Endodermal cell (in vitro differentiated cells): ENCODE results near the gene TPST1. TPM values are rescaled to one million over a fixed set of nuclear protein-coding genes. Genes with fewer than 3 reads are reported as not detected.

Experiments used
- DNase-seq: peaks from one replicate; pipeline ENCODE4 v3.0.0-alpha.2; 2017
- H3K27ac ChIP-seq: 2 replicates; pipeline ENCODE4 v1.5.1; 2013; ENCODE audit warnings: mild to moderate bottlenecking, low read depth, low read length, moderate library complexity
- H3K27me3 ChIP-seq: 2 replicates; pipeline ENCODE4 v1.6.1; 2013; ENCODE audit warnings: mild to moderate bottlenecking, low read length, moderate library complexity; ENCODE audit not compliant: insufficient read depth, control insufficient read depth, poor library complexity, severe bottlenecking
- H3K36me3 ChIP-seq: 2 replicates; pipeline ENCODE4 v1.7.0; 2013; ENCODE audit warnings: mild to moderate bottlenecking, low read length, moderate library complexity; ENCODE audit not compliant: control insufficient read depth, insufficient read depth
- H3K4me1 ChIP-seq: one replicate; pipeline ENCODE4 v1.7.0; 2013; ENCODE audit warnings: low read length; ENCODE audit not compliant: control insufficient read depth, insufficient read depth
- H3K4me3 ChIP-seq: 2 replicates; pipeline ENCODE4 v1.5.1; 2013; ENCODE audit warnings: mild to moderate bottlenecking, low read length, moderate library complexity
- H3K9ac ChIP-seq: 2 replicates; pipeline ENCODE4 v1.6.1; 2013; ENCODE audit warnings: mild to moderate bottlenecking, low read length, moderate library complexity; ENCODE audit not compliant: poor library complexity, severe bottlenecking; ENCODE audit errors: extremely low read depth
- H3K9me3 ChIP-seq: 2 replicates; pipeline ENCODE4 v1.6.1; 2013; ENCODE audit warnings: mild to moderate bottlenecking, low read length, moderate library complexity; ENCODE audit not compliant: control insufficient read depth
- H3K27ac Mint-ChIP-seq: 2 replicates; pipeline ENCODE4 v1.8.0; 2020; ENCODE audit warnings: mixed read lengths
- H3K27me3 Mint-ChIP-seq: 2 replicates; pipeline ENCODE4 v1.8.0; 2021; ENCODE audit warnings: mild to moderate bottlenecking, mixed read lengths; ENCODE audit not compliant: insufficient read depth
- H3K36me3 Mint-ChIP-seq: 2 replicates; pipeline ENCODE4 v1.8.0; 2020; ENCODE audit warnings: low read depth, mixed read lengths
- H3K4me1 Mint-ChIP-seq: 2 replicates; pipeline ENCODE4 v1.8.0; 2020; ENCODE audit warnings: mixed read lengths
- H3K4me3 Mint-ChIP-seq: 2 replicates; pipeline ENCODE4 v1.8.0; 2020; ENCODE audit warnings: mild to moderate bottlenecking, moderate library complexity, mixed read lengths
- H3K9me3 Mint-ChIP-seq: 2 replicates; pipeline ENCODE4 v1.8.0; 2020; ENCODE audit warnings: mild to moderate bottlenecking, mixed read lengths
- WGBS, 2 experiments: methylation state at CpG; one replicate each; pipeline versions ENCODE4 v1.1.5 to v1.1.7; 2013; ENCODE audit warnings: missing lambda C conversion rate in 2 of 2, mixed read lengths in 1 of 2; ENCODE audit not compliant: insufficient coverage in 1 of 2, insufficient read length in 1 of 2; 5-methylcytosine and 5-hydroxymethylcytosine counted together
- total RNA-seq, 2 donors: library from RNA; stranded (reverse); fragmentation: NEBNext Ultra II Directional in 1 of 2; extraction: Animal tissue kit (Norgen Biotek cat#: 25700) in 1 of 2; gene quantifications; 2 replicates in 1 of 2; 3 replicates in 1 of 2; pipeline ENCODE4 v1.2.1, GENCODE V29; 2021
- TF ChIP-seq, protein P1 (sequence below): fragments of 200-600 bp; sonication (generic); conservative IDR thresholded peaks from 2 replicates; pipeline ENCODE4 v1.5.0; 2021; ENCODE audit warnings: antibody characterized with exemption, mild to moderate bottlenecking

The TPST1 gene
- total RNA-seq, 2 donors from 2014 or later = 38.3 to 43.8 TPM

DNA sequence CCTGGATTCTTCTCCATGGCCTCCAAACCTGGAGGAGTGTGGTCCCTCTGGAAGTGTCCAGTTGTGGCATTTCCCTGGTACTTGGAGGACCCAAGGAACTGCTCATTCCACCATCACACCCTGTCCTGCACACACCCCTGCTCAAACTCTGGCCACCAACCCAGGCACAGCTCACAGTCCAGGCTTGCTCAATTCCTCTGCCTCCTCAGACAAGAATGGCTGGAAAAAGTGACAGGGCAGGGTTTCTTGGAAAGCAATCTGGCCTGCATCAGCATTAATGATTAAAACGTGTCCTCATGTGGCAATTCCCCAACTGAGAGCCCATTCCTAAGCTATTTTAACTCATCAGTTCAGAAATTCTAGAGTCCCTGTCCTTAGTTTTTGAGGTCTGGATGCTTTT, 17.2 kb upstream of the TPST1 start:
- WGBS, 2 experiments = 76 to 85% methylated on average over 1 of the region's 1 CpG
- Mint-ChIP-seq H3K36me3 (peaks cover 3% of the 10 kb centered on the region), H3K4me1 (peaks cover 5% of the 10 kb centered on the region), H3K27ac (no peak overlapping the region), H3K27me3 (peaks cover 4% of the 10 kb centered on the region), H3K9me3 (peaks cover 26% of the 10 kb centered on the region), H3K4me3 (no peak overlapping the region)
- no peak overlapping the region for H3K4me3 ChIP-seq
- TF ChIP-seq, protein P1, sequence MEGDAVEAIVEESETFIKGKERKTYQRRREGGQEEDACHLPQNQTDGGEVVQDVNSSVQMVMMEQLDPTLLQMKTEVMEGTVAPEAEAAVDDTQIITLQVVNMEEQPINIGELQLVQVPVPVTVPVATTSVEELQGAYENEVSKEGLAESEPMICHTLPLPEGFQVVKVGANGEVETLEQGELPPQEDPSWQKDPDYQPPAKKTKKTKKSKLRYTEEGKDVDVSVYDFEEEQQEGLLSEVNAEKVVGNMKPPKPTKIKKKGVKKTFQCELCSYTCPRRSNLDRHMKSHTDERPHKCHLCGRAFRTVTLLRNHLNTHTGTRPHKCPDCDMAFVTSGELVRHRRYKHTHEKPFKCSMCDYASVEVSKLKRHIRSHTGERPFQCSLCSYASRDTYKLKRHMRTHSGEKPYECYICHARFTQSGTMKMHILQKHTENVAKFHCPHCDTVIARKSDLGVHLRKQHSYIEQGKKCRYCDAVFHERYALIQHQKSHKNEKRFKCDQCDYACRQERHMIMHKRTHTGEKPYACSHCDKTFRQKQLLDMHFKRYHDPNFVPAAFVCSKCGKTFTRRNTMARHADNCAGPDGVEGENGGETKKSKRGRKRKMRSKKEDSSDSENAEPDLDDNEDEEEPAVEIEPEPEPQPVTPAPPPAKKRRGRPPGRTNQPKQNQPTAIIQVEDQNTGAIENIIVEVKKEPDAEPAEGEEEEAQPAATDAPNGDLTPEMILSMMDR = no peak
- H3K36me3 ChIP-seq = no peaks in the 10 kb centered on the region
- no peaks in the 10 kb centered on the region for H3K27me3 ChIP-seq
- no peak for DNase-seq
- H3K9ac ChIP-seq = no peak overlapping the region
- no peak overlapping the region for H3K27ac ChIP-seq
- no peaks in the 10 kb centered on the region for H3K4me1 ChIP-seq
- no peaks in the 10 kb centered on the region for H3K9me3 ChIP-seq

DNA sequence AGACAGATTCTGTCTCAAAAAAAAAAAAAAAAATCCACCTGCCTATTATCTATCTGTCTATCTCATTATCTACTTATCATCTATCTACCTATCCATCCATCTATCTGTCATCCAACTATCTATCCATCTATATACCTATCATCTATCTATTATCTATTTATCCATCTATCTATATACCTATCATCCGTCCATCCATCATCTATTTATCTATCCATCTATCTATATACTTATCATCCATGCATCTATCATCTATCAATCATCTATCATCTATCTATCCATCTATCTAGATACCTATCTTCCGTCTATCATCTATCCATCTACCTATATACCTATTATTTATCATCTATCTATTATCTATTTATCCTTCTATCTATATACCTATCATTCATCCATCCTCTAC, 16.5 kb upstream of the TPST1 start:
- no peaks in the 10 kb centered on the region for H3K9me3 ChIP-seq
- no peak overlapping the region for H3K9ac ChIP-seq
- no peak for DNase-seq
- no peak overlapping the region for H3K27ac ChIP-seq
- H3K4me3 ChIP-seq = no peak overlapping the region
- Mint-ChIP-seq H3K4me3 (no peak overlapping the region), H3K4me1 (peaks cover 3% of the 10 kb centered on the region), H3K27ac (no peak overlapping the region), H3K9me3 (peaks cover 26% of the 10 kb centered on the region), H3K27me3 (peaks cover 6% of the 10 kb centered on the region), H3K36me3 (peaks cover 3% of the 10 kb centered on the region)
- H3K4me1 ChIP-seq = no peaks in the 10 kb centered on the region
- TF ChIP-seq, protein P1 = no peak
- WGBS, 2 experiments = 91 to 92% methylated on average over 2 of the region's 2 CpGs
- H3K36me3 ChIP-seq = no peaks in the 10 kb centered on the region
- no peaks in the 10 kb centered on the region for H3K27me3 ChIP-seq

DNA sequence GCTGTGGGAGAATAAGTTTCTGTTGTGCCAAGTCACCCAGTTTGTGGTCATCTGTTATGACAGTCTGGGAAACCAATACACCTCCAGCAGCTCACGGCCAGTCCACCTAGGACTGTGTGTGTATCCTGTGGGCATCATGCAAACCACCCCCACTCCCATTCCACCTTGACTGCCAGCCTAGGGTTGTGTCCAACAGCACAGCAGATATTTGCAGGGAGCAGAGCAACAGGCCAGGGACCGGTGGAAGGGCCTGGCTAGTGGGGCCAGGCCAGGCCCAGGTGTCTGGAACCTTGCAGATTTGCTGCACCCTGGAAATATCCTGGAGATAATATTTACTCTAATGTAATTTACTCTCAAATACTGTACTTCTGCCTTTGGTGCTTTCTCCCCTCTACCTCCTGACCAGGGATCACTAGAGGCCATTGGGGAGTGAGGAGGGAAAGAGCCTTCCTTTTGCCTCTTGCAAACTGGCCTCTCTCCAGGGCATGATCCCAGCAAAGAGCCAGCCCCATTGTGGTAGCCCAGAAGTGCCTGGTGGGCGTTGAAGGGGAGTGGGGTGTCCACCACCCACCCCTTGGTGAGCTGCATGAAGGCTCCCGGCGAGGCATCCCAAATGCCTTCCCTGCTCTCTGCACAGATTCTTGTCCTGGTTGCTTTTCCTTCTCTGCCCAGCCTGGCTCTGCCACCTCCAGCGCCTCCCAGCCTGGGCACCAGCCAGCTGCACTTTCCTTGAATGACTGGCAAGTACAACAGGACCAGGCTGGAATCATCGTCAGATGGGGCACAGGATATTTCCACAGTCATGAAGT, 15.2 kb upstream of the TPST1 start:
- H3K9me3 ChIP-seq = no peaks in the 10 kb centered on the region
- H3K36me3 Mint-ChIP-seq = peaks cover 3% of the 10 kb centered on the region
- no peak overlapping the region for H3K9ac ChIP-seq
- H3K4me3 Mint-ChIP-seq = no peak overlapping the region
- WGBS, 2 experiments = 88 to 95% methylated on average over 5 to 7 of the region's 7 CpGs
- no peak overlapping the region for H3K27ac ChIP-seq
- no peak for DNase-seq
- no peaks in the 10 kb centered on the region for H3K36me3 ChIP-seq
- no peak overlapping the region for H3K4me3 ChIP-seq
- H3K4me1 ChIP-seq = no peaks in the 10 kb centered on the region
- H3K9me3 Mint-ChIP-seq = peaks cover 23% of the 10 kb centered on the region
- no peak overlapping the region for H3K27ac Mint-ChIP-seq
- TF ChIP-seq, protein P1 = no peak
- peaks cover 7% of the 10 kb centered on the region for H3K27me3 Mint-ChIP-seq
- H3K27me3 ChIP-seq = no peaks in the 10 kb centered on the region
- no peaks in the 10 kb centered on the region for H3K4me1 Mint-ChIP-seq
